Neural progenitor cell (in vitro differentiated cells): ENCODE measurements around the gene EFCAB11. TPM values are rescaled to one million over a fixed set of nuclear protein-coding genes. Genes with fewer than 3 reads are reported as not detected.

ENCODE experiments used
- DNase-seq: peaks from one replicate; pipeline ENCODE4 v3.0.0-alpha.2; 2016; ENCODE audit warnings: low spot score
- H2AFZ ChIP-seq: fragments of 200-600 bp; sonication (generic); replicated peaks from 2 replicates; pipeline ENCODE4 v1.6.1; 2016; ENCODE audit warnings: antibody characterized with exemption
- H3F3A ChIP-seq: fragments of 200-600 bp; sonication (generic); 2 replicates; pipeline ENCODE4 v1.6.1; 2016; ENCODE audit warnings: antibody characterized with exemption, low read depth
- H3K27ac ChIP-seq: fragments of 200-600 bp; sonication (generic); 2 replicates; pipeline ENCODE4 v1.5.1; 2016; ENCODE audit warnings: mild to moderate bottlenecking
- H3K27me3 ChIP-seq: fragments of 200-600 bp; sonication (generic); 2 replicates; pipeline ENCODE4 v1.6.1; 2016; ENCODE audit warnings: mild to moderate bottlenecking, moderate library complexity
- H3K36me3 ChIP-seq: fragments of 200-600 bp; sonication (generic); 2 replicates; pipeline ENCODE4 v1.5.1; 2016
- H3K4me1 ChIP-seq: fragments of 200-600 bp; sonication (generic); 2 replicates; pipeline ENCODE4 v1.6.1; 2016; ENCODE audit warnings: mixed run types
- H3K4me2 ChIP-seq: fragments of 200-600 bp; sonication (generic); 2 replicates; pipeline ENCODE4 v1.6.1; 2016
- H3K4me3 ChIP-seq: fragments of 200-600 bp; sonication (generic); 2 replicates; pipeline ENCODE4 v1.5.1; 2016
- H3K79me2 ChIP-seq: fragments of 200-600 bp; sonication (generic); 2 replicates; pipeline ENCODE4 v1.6.1; 2016; ENCODE audit warnings: low read depth
- H3K9ac ChIP-seq: fragments of 200-600 bp; sonication (generic); 2 replicates; pipeline ENCODE4 v1.6.1; 2016
- H3K9me3 ChIP-seq: fragments of 200-600 bp; sonication (generic); 2 replicates; pipeline ENCODE4 v1.5.1; 2016; ENCODE audit warnings: low read depth
- H4K20me1 ChIP-seq: fragments of 200-600 bp; sonication (generic); 2 replicates; pipeline ENCODE4 v1.6.1; 2016; ENCODE audit warnings: low read depth
- H3K27ac Mint-ChIP-seq: 3 replicates; pipeline ENCODE4 v1.8.0; 2021; ENCODE audit warnings: mixed read lengths
- H3K27me3 Mint-ChIP-seq: 2 replicates; pipeline ENCODE4 v1.8.0; 2022; ENCODE audit warnings: low read depth, mild to moderate bottlenecking, inconsistent platforms, moderate library complexity, mixed read lengths; ENCODE audit not compliant: insufficient read depth
- H3K36me3 Mint-ChIP-seq: 3 replicates; pipeline ENCODE4 v1.8.0; 2021; ENCODE audit warnings: mixed read lengths
- H3K4me1 Mint-ChIP-seq: 3 replicates; pipeline ENCODE4 v1.8.0; 2021; ENCODE audit warnings: mixed read lengths
- H3K4me3 Mint-ChIP-seq: 3 replicates; pipeline ENCODE4 v1.8.0; 2021; ENCODE audit warnings: mild to moderate bottlenecking, moderate library complexity, mixed read lengths
- H3K9me3 Mint-ChIP-seq: 3 replicates; pipeline ENCODE4 v1.8.0; 2020; ENCODE audit warnings: mixed read lengths
- EZH2 ChIP-seq: fragments of 200-600 bp; sonication (generic); IDR thresholded peaks from 2 replicates; pipeline ENCODE4 v1.6.1; 2017; ENCODE audit warnings: antibody characterized with exemption, mild to moderate bottlenecking, moderate library complexity
- EZH2phosphoT487 ChIP-seq: fragments of 200-600 bp; sonication (generic); IDR thresholded peaks from 2 replicates; pipeline ENCODE4 v1.6.1; 2017; ENCODE audit warnings: antibody characterized with exemption
- total RNA-seq: library from RNA; depleted of rRNA; stranded (reverse); fragments of >200 nt; gene quantifications from 2 replicates; pipeline ENCODE4 v1.2.3, GENCODE V29; 2015; ENCODE audit warnings: low replicate concordance
- TF ChIP-seq, protein P1 (sequence below): fragments of 200-600 bp; sonication (generic); IDR thresholded peaks from 2 replicates; pipeline ENCODE4 v1.5.1; 2017; ENCODE audit warnings: antibody characterized with exemption, mild to moderate bottlenecking

EFCAB11 gene
- total RNA-seq, 1 donor from 2014 or later: 27.6 TPM

- peaks cover 17% of the 10 kb centered on the region for H3K4me1 Mint-ChIP-seq
- H3K4me1 ChIP-seq: peaks cover 21% of the 10 kb centered on the region
- H3K4me2 ChIP-seq: no peak overlapping the region
- peaks cover 16% of the 10 kb centered on the region for H3K9me3 Mint-ChIP-seq
- no peak overlapping the region for H3K4me3 ChIP-seq
- H3K27ac Mint-ChIP-seq: no peak overlapping the region
- no peaks in the 10 kb centered on the region for H4K20me1 ChIP-seq
- peaks cover 2% of the 10 kb centered on the region for H3K36me3 Mint-ChIP-seq
- H3K79me2 ChIP-seq: no peaks in the 10 kb centered on the region
- H3K27me3 ChIP-seq: no peaks in the 10 kb centered on the region
- no peak for DNase-seq
- no peak overlapping the region for H2AFZ ChIP-seq
- no peaks in the 10 kb centered on the region for H3F3A ChIP-seq
- H3K27me3 Mint-ChIP-seq: peaks cover 2% of the 10 kb centered on the region
- H3K36me3 ChIP-seq: no peaks in the 10 kb centered on the region
- no peak overlapping the region for H3K4me3 Mint-ChIP-seq
- TF ChIP-seq EZH2phosphoT487 (no peak), EZH2 (no peak)
- TF ChIP-seq, protein P1, sequence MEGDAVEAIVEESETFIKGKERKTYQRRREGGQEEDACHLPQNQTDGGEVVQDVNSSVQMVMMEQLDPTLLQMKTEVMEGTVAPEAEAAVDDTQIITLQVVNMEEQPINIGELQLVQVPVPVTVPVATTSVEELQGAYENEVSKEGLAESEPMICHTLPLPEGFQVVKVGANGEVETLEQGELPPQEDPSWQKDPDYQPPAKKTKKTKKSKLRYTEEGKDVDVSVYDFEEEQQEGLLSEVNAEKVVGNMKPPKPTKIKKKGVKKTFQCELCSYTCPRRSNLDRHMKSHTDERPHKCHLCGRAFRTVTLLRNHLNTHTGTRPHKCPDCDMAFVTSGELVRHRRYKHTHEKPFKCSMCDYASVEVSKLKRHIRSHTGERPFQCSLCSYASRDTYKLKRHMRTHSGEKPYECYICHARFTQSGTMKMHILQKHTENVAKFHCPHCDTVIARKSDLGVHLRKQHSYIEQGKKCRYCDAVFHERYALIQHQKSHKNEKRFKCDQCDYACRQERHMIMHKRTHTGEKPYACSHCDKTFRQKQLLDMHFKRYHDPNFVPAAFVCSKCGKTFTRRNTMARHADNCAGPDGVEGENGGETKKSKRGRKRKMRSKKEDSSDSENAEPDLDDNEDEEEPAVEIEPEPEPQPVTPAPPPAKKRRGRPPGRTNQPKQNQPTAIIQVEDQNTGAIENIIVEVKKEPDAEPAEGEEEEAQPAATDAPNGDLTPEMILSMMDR: no peak
- H3K9ac ChIP-seq: no peak overlapping the region
- no peak overlapping the region for H3K27ac ChIP-seq
- H3K9me3 ChIP-seq: no peaks in the 10 kb centered on the region
Observed at GRCh38 chr14:89836830-89837469, 117.6 kb downstream of the EFCAB11 start.

GRCh38 chr14:89833661-89834060 lies 120.9 kb downstream of the EFCAB11 start:
- H3K27me3 ChIP-seq: no peaks in the 10 kb centered on the region
- DNase-seq: no peak
- H3F3A ChIP-seq: no peaks in the 10 kb centered on the region
- H3K4me1 ChIP-seq: peaks cover 10% of the 10 kb centered on the region
- H3K9me3 ChIP-seq: no peaks in the 10 kb centered on the region
- TF ChIP-seq EZH2phosphoT487 (no peak), EZH2 (no peak)
- TF ChIP-seq, protein P1: no peak
- no peak overlapping the region for H2AFZ ChIP-seq
- H3K9ac ChIP-seq: no peak overlapping the region
- no peaks in the 10 kb centered on the region for H3K36me3 ChIP-seq
- Mint-ChIP-seq H3K27ac (no peak overlapping the region), H3K4me1 (peaks cover 12% of the 10 kb centered on the region), H3K4me3 (no peak overlapping the region), H3K9me3 (peaks cover 8% of the 10 kb centered on the region), H3K27me3 (no peaks in the 10 kb centered on the region), H3K36me3 (peaks cover 2% of the 10 kb centered on the region)
- no peak overlapping the region for H3K27ac ChIP-seq
- H4K20me1 ChIP-seq: no peaks in the 10 kb centered on the region
- no peak overlapping the region for H3K4me2 ChIP-seq
- no peaks in the 10 kb centered on the region for H3K79me2 ChIP-seq
- no peak overlapping the region for H3K4me3 ChIP-seq

DNA sequence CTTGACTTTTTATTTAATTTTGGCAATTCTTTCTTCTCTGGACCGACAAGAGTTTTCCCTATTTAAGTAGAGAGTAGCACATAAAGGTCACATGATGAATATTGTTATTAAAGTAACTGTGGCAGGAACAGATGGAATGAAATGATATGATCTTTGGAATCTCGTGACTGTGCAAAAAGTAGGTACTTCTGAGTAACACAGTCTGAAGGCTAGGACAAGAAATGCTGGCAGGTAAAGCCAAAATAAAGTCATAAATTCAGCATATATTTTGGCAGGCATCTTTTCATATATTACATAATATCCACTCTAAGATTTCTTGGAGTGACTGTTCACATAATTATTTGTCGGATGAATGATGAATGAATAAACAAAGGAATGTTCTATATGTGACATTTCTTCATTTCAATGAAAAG lies 121.4 kb downstream of the EFCAB11 start:
- H3K4me3 Mint-ChIP-seq: no peak overlapping the region
- H3K9ac ChIP-seq: no peak overlapping the region

More for the DNA sequence above, 121.4 kb downstream of the EFCAB11 start:
- Histone ChIP-seq H2AFZ (no peak overlapping the region), H3K4me2 (no peak overlapping the region), H3F3A (no peaks in the 10 kb centered on the region), H3K27me3 (no peaks in the 10 kb centered on the region), H3K4me3 (no peak overlapping the region), H3K79me2 (no peaks in the 10 kb centered on the region), H3K36me3 (no peaks in the 10 kb centered on the region), H3K9me3 (no peaks in the 10 kb centered on the region), H4K20me1 (no peaks in the 10 kb centered on the region), H3K4me1 (peaks cover 10% of the 10 kb centered on the region), H3K27ac (no peak overlapping the region)
- Mint-ChIP-seq H3K36me3 (peaks cover 2% of the 10 kb centered on the region), H3K4me1 (peaks cover 12% of the 10 kb centered on the region), H3K9me3 (peaks cover 5% of the 10 kb centered on the region), H3K27me3 (no peaks in the 10 kb centered on the region), H3K27ac (no peak overlapping the region)
- DNase-seq: no peak
- TF ChIP-seq EZH2: no peak
- no peak for TF ChIP-seq EZH2phosphoT487
- TF ChIP-seq, protein P1: no peak
